ENCODE data around the gene BOD1L1. TPM values are rescaled to one million over a fixed set of nuclear protein-coding genes. Genes with fewer than 3 reads are reported as not detected.
A peak's percentile ranks its signal among the peaks of the same experiment; 100 is the strongest.

Gene BOD1L1
- total RNA-seq, 2 donors from 2014 or later = 28.6 to 31.9 TPM

GRCh38 chr4:13633671-13634070, 6.1 kb upstream of the BOD1L1 start:
- intact Hi-C loops (cut with DNase I, micrococcal nuclease) = no loop called here
- ATAC-seq (no peak), DNase-seq (no peak)

GRCh38 chr4:13627178-13627605, 333 bp downstream of the BOD1L1 start:
- DNase-seq (peak; percentile 28 to 37), ATAC-seq (peak; percentile 1)
- intact Hi-C loops (cut with DNase I, micrococcal nuclease) = no loop called here

GRCh38 chr4:13626492-13627177, 890 bp downstream of the BOD1L1 start:
- intact Hi-C loops (cut with DNase I, micrococcal nuclease) = no loop called here
- no peak for ATAC-seq
- DNase-seq = no peak

- DNase-seq (no peak), ATAC-seq (no peak)
- intact Hi-C loops (cut with DNase I, micrococcal nuclease) = no loop called here
Measured at GRCh38 chr4:13618212-13618806, 9.2 kb downstream of the BOD1L1 start.

GRCh38 chr4:13617801-13618200, 9.7 kb downstream of the BOD1L1 start:
- DNase-seq = no peak
- ATAC-seq = no peak
- intact Hi-C loops (cut with DNase I, micrococcal nuclease) = no loop called here

- intact Hi-C loops (cut with DNase I, micrococcal nuclease) = no loop called here
- DNase-seq (no peak), ATAC-seq (no peak)
Measured at GRCh38 chr4:13616597-13616996, 10.9 kb downstream of the BOD1L1 start.

GRCh38 chr4:13615161-13615560, 12.4 kb downstream of the BOD1L1 start:
- intact Hi-C loops (cut with DNase I, micrococcal nuclease) = no loop called here
- no peak for DNase-seq
- ATAC-seq = no peak

GRCh38 chr4:13612569-13612968, 15.0 kb downstream of the BOD1L1 start:
- no peak for ATAC-seq
- intact Hi-C loops (cut with DNase I, micrococcal nuclease) = no loop called here

GRCh38 chr4:13611283-13611842, 16.2 kb downstream of the BOD1L1 start:
- no peak for ATAC-seq
- intact Hi-C loops (cut with DNase I, micrococcal nuclease) = no loop called here
- DNase-seq = peak in 1 of 2 donors; percentile 54

More at GRCh38 chr4:13612569-13612968, 15.0 kb downstream of the BOD1L1 start:
- no peak for DNase-seq

- DNase-seq (no peak), ATAC-seq (no peak)
- intact Hi-C loops (cut with DNase I, micrococcal nuclease) = no loop called here
Measured at GRCh38 chr4:13605330-13605729, 22.2 kb downstream of the BOD1L1 start.

- intact Hi-C loops (cut with DNase I, micrococcal nuclease) = no loop called here
- DNase-seq = no peak
- no peak for ATAC-seq
Measured at GRCh38 chr4:13601848-13602247, 25.7 kb downstream of the BOD1L1 start.

GRCh38 chr4:13601048-13601447, 26.5 kb downstream of the BOD1L1 start:
- ATAC-seq = no peak
- DNase-seq = no peak
- intact Hi-C loops (cut with DNase I, micrococcal nuclease) = no loop called here

GRCh38 chr4:13599159-13599558, 28.4 kb downstream of the BOD1L1 start:
- DNase-seq = no peak
- no peak for ATAC-seq
- intact Hi-C loops (cut with DNase I, micrococcal nuclease) = no loop called here

- ATAC-seq (no peak), DNase-seq (no peak)
- intact Hi-C loops (cut with DNase I, micrococcal nuclease) = no loop called here
Measured at GRCh38 chr4:13597604-13598003, 29.9 kb downstream of the BOD1L1 start.

- ATAC-seq = no peak
- no peak for DNase-seq
- intact Hi-C loops (cut with DNase I, micrococcal nuclease) = no loop called here
Measured at GRCh38 chr4:13597141-13597540, 30.4 kb downstream of the BOD1L1 start.

- ATAC-seq (no peak), DNase-seq (no peak)
- intact Hi-C loops (cut with DNase I, micrococcal nuclease) = no loop called here
Measured at GRCh38 chr4:13592220-13592619, 35.3 kb downstream of the BOD1L1 start.

- no peak for DNase-seq
- ATAC-seq = no peak
- intact Hi-C loops (cut with DNase I, micrococcal nuclease) = no loop called here
Measured at GRCh38 chr4:13590766-13591165, 36.8 kb downstream of the BOD1L1 start.

- ATAC-seq = no peak
- intact Hi-C loops (cut with DNase I, micrococcal nuclease) = no loop called here
- DNase-seq = no peak
Measured at GRCh38 chr4:13588954-13589353, 38.6 kb downstream of the BOD1L1 start.

- intact Hi-C loops (cut with DNase I, micrococcal nuclease) = no loop called here
- DNase-seq = no peak
- no peak for ATAC-seq
Measured at GRCh38 chr4:13584481-13584880, 43.0 kb downstream of the BOD1L1 start.

- ATAC-seq (no peak), DNase-seq (no peak)
- intact Hi-C loops (cut with DNase I, micrococcal nuclease) = no loop called here
Measured at GRCh38 chr4:13580036-13580435, 47.5 kb downstream of the BOD1L1 start.

- intact Hi-C loops (cut with DNase I, micrococcal nuclease) = no loop called here
- ATAC-seq (no peak), DNase-seq (no peak)
Measured at GRCh38 chr4:13577660-13578059, 49.9 kb downstream of the BOD1L1 start.

Measured in left colon (tissue), 2 donors.